Measurements from ENCODE around the gene LRP1B.

LRP1B gene

GRCh38 chr2:140275427-140275826 is 1855.4 kb downstream of the LRP1B start:
- no peak overlapping the region for H3K4me3 ChIP-seq (ENCODE audit: low read depth, low read length, poor library complexity, severe bottlenecking)
- H3F3A ChIP-seq (ENCODE audit: insufficient read depth, low read length), result no peaks in the 10 kb centered on the region
- H3K9ac ChIP-seq (ENCODE audit: low read length), result no peak overlapping the region
- no peaks in the 10 kb centered on the region for H3K9me3 ChIP-seq (ENCODE audit: low read length)
- TF ChIP-seq EZH2 (IDR thresholded peaks at IDR 0.05; ENCODE audit: borderline replicate concordance, low read length) (no peak), CTCF (IDR thresholded peaks at IDR 0.05; ENCODE audit: low read length) (no peak)
- H4K20me1 ChIP-seq (ENCODE audit: insufficient read depth, low read length), result no peaks in the 10 kb centered on the region
- H2AFZ ChIP-seq (ENCODE audit: low read length), result no peak overlapping the region
- H3K36me3 ChIP-seq (ENCODE audit: insufficient read depth, low read length), result no peaks in the 10 kb centered on the region
- no peaks in the 10 kb centered on the region for H3K79me2 ChIP-seq (ENCODE audit: insufficient read depth, low read length)
- H3K4me2 ChIP-seq (ENCODE audit: low read length), result no peak overlapping the region
- H3K9me2 ChIP-seq (ENCODE audit: low read depth, low read length), result no peaks in the 10 kb centered on the region
- no peaks in the 10 kb centered on the region for H3K27me3 ChIP-seq (ENCODE audit: insufficient read depth, low read length)
- no peak overlapping the region for H3K27ac ChIP-seq (ENCODE audit: low read depth, low read length, poor library complexity, severe bottlenecking)
- H3K4me1 ChIP-seq (ENCODE audit: insufficient read depth, low read length, severe bottlenecking), result no peaks in the 10 kb centered on the region

- no peaks in the 10 kb centered on the region for H3K4me1 ChIP-seq (ENCODE audit: insufficient read depth, low read length, severe bottlenecking)
- no peak overlapping the region for H3K4me2 ChIP-seq (ENCODE audit: low read length)
- no peak overlapping the region for H3K4me3 ChIP-seq (ENCODE audit: low read depth, low read length, poor library complexity, severe bottlenecking)
- no peaks in the 10 kb centered on the region for H3K27me3 ChIP-seq (ENCODE audit: insufficient read depth, low read length)
- H3K9me2 ChIP-seq (ENCODE audit: low read depth, low read length), result no peaks in the 10 kb centered on the region
- no peaks in the 10 kb centered on the region for H3K36me3 ChIP-seq (ENCODE audit: insufficient read depth, low read length)
- H3K9me3 ChIP-seq (ENCODE audit: low read length), result no peaks in the 10 kb centered on the region
- H3K79me2 ChIP-seq (ENCODE audit: insufficient read depth, low read length), result no peaks in the 10 kb centered on the region
- no peaks in the 10 kb centered on the region for H4K20me1 ChIP-seq (ENCODE audit: insufficient read depth, low read length)
- H2AFZ ChIP-seq (ENCODE audit: low read length), result no peak overlapping the region
- TF ChIP-seq EZH2 (IDR thresholded peaks at IDR 0.05; ENCODE audit: borderline replicate concordance, low read length) (no peak), CTCF (IDR thresholded peaks at IDR 0.05; ENCODE audit: low read length) (no peak)
- H3F3A ChIP-seq (ENCODE audit: insufficient read depth, low read length), result no peaks in the 10 kb centered on the region
- H3K27ac ChIP-seq (ENCODE audit: low read depth, low read length, poor library complexity, severe bottlenecking), result no peak overlapping the region
- no peak overlapping the region for H3K9ac ChIP-seq (ENCODE audit: low read length)
Measured at GRCh38 chr2:140274891-140275290, 1855.9 kb downstream of the LRP1B start.

- Histone ChIP-seq H2AFZ (ENCODE audit: low read length) (no peak overlapping the region), H3K9me3 (ENCODE audit: low read length) (no peaks in the 10 kb centered on the region), H3K79me2 (ENCODE audit: insufficient read depth, low read length) (no peaks in the 10 kb centered on the region), H3K36me3 (ENCODE audit: insufficient read depth, low read length) (no peaks in the 10 kb centered on the region), H3K4me2 (ENCODE audit: low read length) (no peak overlapping the region), H4K20me1 (ENCODE audit: insufficient read depth, low read length) (no peaks in the 10 kb centered on the region), H3K9me2 (ENCODE audit: low read depth, low read length) (no peaks in the 10 kb centered on the region), H3K4me1 (ENCODE audit: insufficient read depth, low read length, severe bottlenecking) (no peaks in the 10 kb centered on the region), H3K4me3 (ENCODE audit: low read depth, low read length, poor library complexity, severe bottlenecking) (no peak overlapping the region), H3K9ac (ENCODE audit: low read length) (no peak overlapping the region), H3K27ac (ENCODE audit: low read depth, low read length, poor library complexity, severe bottlenecking) (no peak overlapping the region), H3F3A (ENCODE audit: insufficient read depth, low read length) (no peaks in the 10 kb centered on the region), H3K27me3 (ENCODE audit: insufficient read depth, low read length) (no peaks in the 10 kb centered on the region)
- TF ChIP-seq CTCF (IDR thresholded peaks at IDR 0.05; ENCODE audit: low read length), result no peak
- no peak for TF ChIP-seq EZH2 (IDR thresholded peaks at IDR 0.05; ENCODE audit: borderline replicate concordance, low read length)
Measured at GRCh38 chr2:140273958-140274357, 1856.9 kb downstream of the LRP1B start.
